Smooth muscle cell (in vitro differentiated cells): ENCODE data around the gene FOXO4. TPM values are rescaled to one million over a fixed set of nuclear protein-coding genes. Genes with fewer than 3 reads are reported as not detected.

ENCODE experiments used
- DNase-seq: peaks from one replicate; lab custom pipeline; 2025; ENCODE audit not compliant: unreplicated experiment; lab: John Stamatoyannopoulos, UW
- H2AFZ ChIP-seq: fragments of 200-600 bp; sonication (generic); 2 replicates; pipeline ENCODE4 v1.6.0; 2016; ENCODE audit warnings: antibody characterized with exemption, low read depth, mild to moderate bottlenecking
- H3F3A ChIP-seq: fragments of 200-600 bp; sonication (generic); 2 replicates; pipeline ENCODE4 v1.6.0; 2017; ENCODE audit warnings: antibody characterized with exemption, low read depth
- H3K27ac ChIP-seq: fragments of 200-600 bp; sonication (generic); 2 replicates; pipeline ENCODE4 v1.5.1; 2016; ENCODE audit warnings: low read depth, mild to moderate bottlenecking
- H3K27me3 ChIP-seq: fragments of 200-600 bp; sonication (generic); 2 replicates; pipeline ENCODE4 v1.6.1; 2016; ENCODE audit warnings: low read depth, mild to moderate bottlenecking
- H3K36me3 ChIP-seq: fragments of 200-600 bp; sonication (generic); 2 replicates; pipeline ENCODE4 v1.5.1; 2016; ENCODE audit warnings: low read depth
- H3K4me1 ChIP-seq: fragments of 200-600 bp; sonication (generic); 2 replicates; pipeline ENCODE4 v1.5.1; 2016; ENCODE audit warnings: low read depth
- H3K4me2 ChIP-seq: fragments of 200-600 bp; sonication (generic); 2 replicates; pipeline ENCODE4 v1.6.0; 2016; ENCODE audit warnings: mild to moderate bottlenecking
- H3K4me3 ChIP-seq: fragments of 200-600 bp; sonication (generic); 2 replicates; pipeline ENCODE4 v1.5.1; 2016; ENCODE audit warnings: mild to moderate bottlenecking
- H3K79me2 ChIP-seq: fragments of 200-600 bp; sonication (generic); 2 replicates; pipeline ENCODE4 v1.6.0; 2016; ENCODE audit warnings: low read depth, mild to moderate bottlenecking
- H3K9ac ChIP-seq: fragments of 200-600 bp; sonication (generic); 2 replicates; pipeline ENCODE4 v1.6.0; 2016; ENCODE audit warnings: low read depth
- H3K9me3 ChIP-seq: fragments of 200-600 bp; sonication (generic); replicated peaks from 2 replicates; pipeline ENCODE4 v1.5.1; 2016; ENCODE audit warnings: low read depth
- H4K20me1 ChIP-seq: fragments of 200-600 bp; sonication (generic); 2 replicates; pipeline ENCODE4 v1.6.0; 2016; ENCODE audit warnings: low read depth
- CTCF ChIP-seq: fragments of 200-600 bp; sonication (generic); IDR thresholded peaks from 2 replicates; pipeline ENCODE4 v1.5.1; 2017; ENCODE audit warnings: borderline replicate concordance, mild to moderate bottlenecking, antibody characterized with exemption; ENCODE audit not compliant: insufficient read depth, poor library complexity, severe bottlenecking
- WGBS: methylation state at CpG from one replicate; pipeline ENCODE4 v1.1.7; 2016; ENCODE audit warnings: low lambda C conversion rate; 5-methylcytosine and 5-hydroxymethylcytosine counted together
- polyA plus RNA-seq: library from polyadenylated mRNA; unstranded; fragments of >200 nt; fragmentation: Nextera tagmentation; extraction: Ambion mirVana; gene quantifications from 2 replicates; pipeline ENCODE4 v1.2.1, GENCODE V29; 2016
- total RNA-seq: library from RNA; depleted of rRNA; stranded (reverse); fragments of >200 nt; gene quantifications from 2 replicates; pipeline ENCODE4 v1.2.3, GENCODE V29; 2014

FOXO4 gene
- total and polyA plus RNA-seq, 2 experiments from 2014 or later: 2.1 to 4.1 TPM

- peak overlapping the region; percentile 54 for H3K4me2 ChIP-seq
- H3K4me3 ChIP-seq: no peak overlapping the region
- no peaks in the 10 kb centered on the region for H3K4me1 ChIP-seq
- no peaks in the 10 kb centered on the region for H3K36me3 ChIP-seq
- no peak for DNase-seq
- WGBS: 38% methylated on average over 9 of the region's 10 CpGs
- H3K27ac ChIP-seq: peak overlapping the region; percentile 28
- no peaks in the 10 kb centered on the region for H4K20me1 ChIP-seq
- no peaks in the 10 kb centered on the region for H3K9me3 ChIP-seq
- H3F3A ChIP-seq: no peaks in the 10 kb centered on the region
- peak overlapping the region; percentile 85 for H2AFZ ChIP-seq
- H3K9ac ChIP-seq: no peak overlapping the region
- no peaks in the 10 kb centered on the region for H3K27me3 ChIP-seq
- no peak for TF ChIP-seq CTCF
- no peaks in the 10 kb centered on the region for H3K79me2 ChIP-seq
Observed at GRCh38 chrX:71103110-71103983, 7.7 kb downstream of the FOXO4 start.

GRCh38 chrX:71105628-71106027, 10.0 kb downstream of the FOXO4 start:
- Histone ChIP-seq H2AFZ (no peak overlapping the region), H3K27ac (no peak overlapping the region), H3K9ac (no peak overlapping the region), H3K36me3 (no peaks in the 10 kb centered on the region), H3K27me3 (no peaks in the 10 kb centered on the region), H4K20me1 (no peaks in the 10 kb centered on the region), H3K79me2 (no peaks in the 10 kb centered on the region), H3F3A (no peaks in the 10 kb centered on the region), H3K4me3 (no peak overlapping the region), H3K9me3 (no peaks in the 10 kb centered on the region), H3K4me1 (no peaks in the 10 kb centered on the region), H3K4me2 (no peak overlapping the region)
- DNase-seq: no peak
- TF ChIP-seq CTCF: no peak
- 86% methylated on average over 3 of the region's 3 CpGs for WGBS

GRCh38 chrX:71106427-71106826, 10.8 kb downstream of the FOXO4 start, which contains the start of gene CXorf65:
CXorf65 (minus strand) TSS chrX:71106740; CDS start chrX:71106556, 184 bp downstream.
- DNase-seq: no peak
- no peaks in the 10 kb centered on the region for H3K27me3 ChIP-seq
- TF ChIP-seq CTCF: no peak
- H3F3A ChIP-seq: no peaks in the 10 kb centered on the region
- H3K4me3 ChIP-seq: no peak within 1 kb of the TSS
- no peaks in the 10 kb centered on the region for H3K36me3 ChIP-seq
- H3K79me2 ChIP-seq: no peaks in the 10 kb centered on the region
- H3K27ac ChIP-seq: no peak within 1 kb of the TSS
- H3K4me1 ChIP-seq: no peaks in the 10 kb centered on the region
- WGBS: 73% methylated on average over 1 of the region's 1 CpG
- no peak within 1 kb of the TSS for H2AFZ ChIP-seq
- no peak within 1 kb of the TSS for H3K9ac ChIP-seq
- H3K4me2 ChIP-seq: no peak within 1 kb of the TSS
- H3K9me3 ChIP-seq: no peaks in the 10 kb centered on the region
- no peaks in the 10 kb centered on the region for H4K20me1 ChIP-seq
